KOPT-K1 (cell line): ENCODE measurements around the gene HLA-G.
"Not testable (repeated sequence)": the region's sequence is repeated elsewhere in the genome, so short reads cannot be mapped to it uniquely, and the experiment has no call there.

Experiments
- H3K27ac ChIP-seq: fragments of 200-600 bp; sonication (generic); 2 replicates; pipeline ENCODE4 v1.5.1; 2016; ENCODE audit warnings: antibody characterized with exemption, mild to moderate bottlenecking, low read depth, low read length; ENCODE audit not compliant: poor library complexity, severe bottlenecking
- H3K36me3 ChIP-seq: fragments of 200-600 bp; sonication (generic); 2 replicates; pipeline ENCODE4 v1.5.1; 2017; ENCODE audit warnings: antibody characterized with exemption, mild to moderate bottlenecking, low read length, moderate library complexity; ENCODE audit not compliant: insufficient read depth
- H3K9me3 ChIP-seq: fragments of 200-600 bp; sonication (generic); 2 replicates; pipeline ENCODE4 v1.5.1; 2017; ENCODE audit warnings: antibody characterized with exemption, low read length, mild to moderate bottlenecking; ENCODE audit not compliant: insufficient read depth, poor library complexity, severe bottlenecking

Gene HLA-G

GRCh38 chr6:29875257-29875656 is 47.6 kb downstream of the HLA-G start:
- no peaks in the 10 kb centered on the region for H3K36me3 ChIP-seq

GRCh38 chr6:29875734-29876133 is 48.1 kb downstream of the HLA-G start:
- H3K36me3 ChIP-seq, H3K9me3 ChIP-seq, H3K27ac ChIP-seq: not testable (repeated sequence)

More at GRCh38 chr6:29875257-29875656, 47.6 kb downstream of the HLA-G start:
- Histone ChIP-seq H3K9me3 (no peaks in the 10 kb centered on the region), H3K27ac (no peak overlapping the region)
